Sigmoid colon (tissue), 4 donors: ENCODE measurements around the gene PCDHGA12.

Experiments
- EP300 ChIP-seq, 4 donors: sonication (generic); formaldehyde crosslinking; IDR thresholded peaks; one replicate each; pipeline ENCODE4 v1.6.1; 2017; ENCODE audit warnings: antibody characterized with exemption in 4 of 4
- POLR2A ChIP-seq, 2 donors: fragments of 450-650 bp; IDR thresholded peaks; one replicate each; pipeline ENCODE4 v1.6.1; 2016; ENCODE audit warnings: antibody characterized with exemption in 2 of 2, mild to moderate bottlenecking in 2 of 2, moderate library complexity in 2 of 2
- POLR2AphosphoS5 ChIP-seq, 4 donors: sonication (generic); formaldehyde crosslinking; IDR thresholded peaks; one replicate each; pipeline ENCODE4 v1.6.1; 2017; ENCODE audit warnings: antibody characterized with exemption in 4 of 4
- TF ChIP-seq, protein P1 (sequence below), 4 experiments: fragments of 450-650 bp in 3 of 4; fragments of 200-600 bp in 1 of 4; IDR thresholded peaks; one replicate each; pipeline ENCODE4 v1.5.1; 2016 to 2019; ENCODE audit warnings: antibody characterized with exemption in 4 of 4, mild to moderate bottlenecking in 3 of 4, moderate library complexity in 2 of 4

DNA sequence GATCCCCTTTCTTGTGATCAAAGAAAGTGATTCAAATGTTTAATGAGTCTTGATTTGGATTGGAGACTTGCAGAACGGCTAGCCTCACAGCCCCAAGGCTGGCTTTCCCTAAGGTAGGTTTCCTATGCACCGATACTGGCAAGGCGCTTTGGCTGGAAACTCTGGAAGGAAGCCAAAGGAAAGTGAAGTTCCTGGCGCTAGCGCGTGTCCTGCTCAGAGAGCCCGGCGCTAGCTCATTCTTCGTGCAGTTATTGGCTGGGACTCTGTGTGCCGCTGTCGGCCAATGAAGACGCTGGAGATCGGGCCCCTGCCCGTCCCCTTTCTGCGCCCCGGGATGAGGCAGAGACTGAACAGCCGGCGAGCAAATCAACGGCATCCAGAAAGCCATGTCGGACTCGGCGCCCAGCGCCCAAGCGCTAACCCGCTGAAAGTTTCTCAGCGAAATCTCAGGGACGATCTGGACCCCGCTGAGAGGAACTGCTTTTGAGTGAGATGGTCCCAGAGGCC lies 45.4 kb downstream of the PCDHGA12 start, which contains the start of gene PCDHGC3:
- TF ChIP-seq, protein P1, sequence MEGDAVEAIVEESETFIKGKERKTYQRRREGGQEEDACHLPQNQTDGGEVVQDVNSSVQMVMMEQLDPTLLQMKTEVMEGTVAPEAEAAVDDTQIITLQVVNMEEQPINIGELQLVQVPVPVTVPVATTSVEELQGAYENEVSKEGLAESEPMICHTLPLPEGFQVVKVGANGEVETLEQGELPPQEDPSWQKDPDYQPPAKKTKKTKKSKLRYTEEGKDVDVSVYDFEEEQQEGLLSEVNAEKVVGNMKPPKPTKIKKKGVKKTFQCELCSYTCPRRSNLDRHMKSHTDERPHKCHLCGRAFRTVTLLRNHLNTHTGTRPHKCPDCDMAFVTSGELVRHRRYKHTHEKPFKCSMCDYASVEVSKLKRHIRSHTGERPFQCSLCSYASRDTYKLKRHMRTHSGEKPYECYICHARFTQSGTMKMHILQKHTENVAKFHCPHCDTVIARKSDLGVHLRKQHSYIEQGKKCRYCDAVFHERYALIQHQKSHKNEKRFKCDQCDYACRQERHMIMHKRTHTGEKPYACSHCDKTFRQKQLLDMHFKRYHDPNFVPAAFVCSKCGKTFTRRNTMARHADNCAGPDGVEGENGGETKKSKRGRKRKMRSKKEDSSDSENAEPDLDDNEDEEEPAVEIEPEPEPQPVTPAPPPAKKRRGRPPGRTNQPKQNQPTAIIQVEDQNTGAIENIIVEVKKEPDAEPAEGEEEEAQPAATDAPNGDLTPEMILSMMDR (IDR thresholded peaks at IDR 0.05) = peak in 1 of 4 experiments; percentile 41
- TF ChIP-seq EP300 (IDR thresholded peaks at IDR 0.05) (peak in 2 of 4 donors; percentile 9 to 38), POLR2A (IDR thresholded peaks at IDR 0.05) (peak; percentile 73 to 75), POLR2AphosphoS5 (IDR thresholded peaks at IDR 0.05) (peak; percentile 76 to 85 (median 82))
